Brain microvascular endothelial cell (primary cell): ENCODE measurements around the gene IGF1R.

ENCODE experiments used
- DNase-seq: peaks from one replicate; pipeline ENCODE4 v3.0.0-alpha.2; 2020
- H3K27ac ChIP-seq: fragments of 250-450 bp; sonication (Bioruptor Pico); 2 replicates; pipeline ENCODE4 v1.5.1; 2020; ENCODE audit warnings: mild to moderate bottlenecking, moderate library complexity
- H3K27me3 ChIP-seq: fragments of 250-450 bp; sonication (Bioruptor Pico); replicated peaks from 2 replicates; pipeline ENCODE4 v1.5.1; 2020; ENCODE audit warnings: mild to moderate bottlenecking
- H3K36me3 ChIP-seq: fragments of 250-450 bp; sonication (Bioruptor Pico); replicated peaks from 2 replicates; pipeline ENCODE4 v1.5.1; 2020; ENCODE audit warnings: mild to moderate bottlenecking
- H3K4me3 ChIP-seq: 2 replicates; pipeline ENCODE4 v1.5.1; 2011; ENCODE audit warnings: low read depth, mild to moderate bottlenecking, control low read depth, low read length, moderate library complexity
- CTCF ChIP-seq: IDR thresholded peaks from 2 replicates; pipeline ENCODE4 v1.5.1; 2011; ENCODE audit warnings: low read depth, mild to moderate bottlenecking, moderate library complexity, low read length, control low read depth, inconsistent platforms; ENCODE audit errors: missing control alignments
- in situ Hi-C: cut with HindIII; loops from 2 replicates; pipeline ENCODE4 v1.10.0; 2017; ENCODE audit warnings: low sequenced_read_pairs, low pct_ligation_motif_present

The IGF1R gene

DNA sequence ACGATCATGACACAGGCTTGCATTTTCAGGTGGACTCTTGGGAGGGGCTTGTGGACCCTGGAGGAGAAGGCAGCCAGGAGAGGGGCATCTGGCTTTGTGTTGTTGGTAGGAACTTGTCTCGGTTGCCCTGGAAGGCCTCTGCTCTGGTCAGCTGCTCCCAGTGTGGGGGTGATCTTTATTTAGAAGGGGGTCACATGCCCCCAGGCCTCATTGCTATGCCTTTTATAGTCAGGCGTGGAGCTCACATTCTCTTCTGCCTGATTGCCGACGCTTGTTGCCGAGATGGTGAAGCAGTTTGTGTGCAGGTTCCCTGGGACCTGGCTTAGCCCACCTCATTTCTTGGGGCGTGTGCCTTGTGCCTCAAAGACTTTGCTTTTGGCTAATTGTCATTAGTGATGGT, 66.6 kb downstream of the IGF1R start:
- Histone ChIP-seq H3K4me3 (no peak overlapping the region), H3K36me3 (no peaks in the 10 kb centered on the region), H3K27ac (no peak overlapping the region), H3K27me3 (no peaks in the 10 kb centered on the region)
- DNase-seq, result no peak
- no peak for TF ChIP-seq CTCF
- in situ Hi-C loops, result no loop called here

- no peak overlapping the region for H3K4me3 ChIP-seq
- no peak for DNase-seq
- in situ Hi-C loops, result no loop called here
- no peaks in the 10 kb centered on the region for H3K27me3 ChIP-seq
- no peak overlapping the region for H3K27ac ChIP-seq
- H3K36me3 ChIP-seq, result no peaks in the 10 kb centered on the region
- no peak for TF ChIP-seq CTCF
Observed at GRCh38 chr15:98715401-98715800, 67.1 kb downstream of the IGF1R start.

- no peak for TF ChIP-seq CTCF
- DNase-seq, result no peak
- H3K27ac ChIP-seq, result no peak overlapping the region
- H3K4me3 ChIP-seq, result no peak overlapping the region
- H3K27me3 ChIP-seq, result no peaks in the 10 kb centered on the region
- in situ Hi-C loops, result no loop called here
- H3K36me3 ChIP-seq, result no peaks in the 10 kb centered on the region
Observed at GRCh38 chr15:98715890-98716443, 67.6 kb downstream of the IGF1R start.

DNA sequence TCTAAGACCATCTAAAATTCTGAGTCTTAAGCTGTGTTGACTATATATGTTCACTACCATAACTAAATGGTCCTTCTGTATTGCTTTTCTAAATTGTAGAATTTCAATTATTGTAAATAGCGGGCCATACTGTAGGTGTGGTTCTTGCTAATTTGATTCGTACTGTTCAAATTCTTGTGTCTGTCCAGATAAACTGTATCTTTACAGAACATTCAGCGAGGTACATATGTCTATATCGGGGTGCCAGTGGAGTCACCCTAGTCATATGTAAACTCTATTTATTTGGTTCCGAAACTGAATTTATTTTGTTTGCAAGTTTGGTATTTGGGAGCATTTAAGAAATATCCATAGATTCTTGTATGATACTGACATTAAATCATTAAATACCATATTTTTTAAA, 69.0 kb downstream of the IGF1R start:
- no peaks in the 10 kb centered on the region for H3K27me3 ChIP-seq

GRCh38 chr15:98717942-98718341, 69.6 kb downstream of the IGF1R start:
- Histone ChIP-seq H3K36me3 (no peaks in the 10 kb centered on the region), H3K4me3 (no peak overlapping the region), H3K27me3 (no peaks in the 10 kb centered on the region), H3K27ac (no peak overlapping the region)
- no peak for DNase-seq
- in situ Hi-C loops, result no loop called here
- no peak for TF ChIP-seq CTCF

More for the DNA sequence above, 69.0 kb downstream of the IGF1R start:
- in situ Hi-C loops, result no loop called here
- Histone ChIP-seq H3K4me3 (no peak overlapping the region), H3K27ac (no peak overlapping the region), H3K36me3 (no peaks in the 10 kb centered on the region)
- DNase-seq, result no peak
- no peak for TF ChIP-seq CTCF
